Chondrocyte (in vitro differentiated cells): ENCODE measurements around the gene DEPDC1B. TPM values are rescaled to one million over a fixed set of nuclear protein-coding genes. Genes with fewer than 3 reads are reported as not detected.

Experiments
- DNase-seq: peaks from one replicate; pipeline ENCODE4 v3.0.0; 2021; ENCODE audit warnings: mixed read lengths, low spot score
- H3K27ac Mint-ChIP-seq: one replicate; pipeline ENCODE4 v1.8.0; 2021; ENCODE audit warnings: mild to moderate bottlenecking, moderate library complexity, mixed read lengths; ENCODE audit not compliant: unreplicated experiment
- H3K27me3 Mint-ChIP-seq: 2 replicates; pipeline ENCODE4 v1.8.0; 2021; ENCODE audit warnings: low read depth, mixed read lengths
- H3K36me3 Mint-ChIP-seq: 2 replicates; pipeline ENCODE4 v1.8.0; 2021; ENCODE audit warnings: low read depth, mixed read lengths
- H3K4me1 Mint-ChIP-seq: 2 replicates; pipeline ENCODE4 v1.8.0; 2021; ENCODE audit warnings: low read depth, mild to moderate bottlenecking, mixed read lengths
- H3K4me3 Mint-ChIP-seq: one replicate; pipeline ENCODE4 v1.8.0; 2021; ENCODE audit warnings: mild to moderate bottlenecking, moderate library complexity, mixed read lengths; ENCODE audit not compliant: unreplicated experiment
- H3K9me3 Mint-ChIP-seq: 2 replicates; pipeline ENCODE4 v1.8.0; 2021; ENCODE audit warnings: low read depth, mixed read lengths
- CTCF ChIP-seq: fragments of 200-600 bp; sonication (generic); IDR thresholded peaks from 2 replicates; pipeline ENCODE4 v1.5.0; 2021; ENCODE audit warnings: antibody characterized with exemption, mild to moderate bottlenecking, moderate library complexity
- total RNA-seq: library from RNA; stranded (reverse); gene quantifications from 3 replicates; pipeline ENCODE4 v1.2.1, GENCODE V29; 2021

DEPDC1B gene
- total RNA-seq, 1 donor from 2014 or later: 1.2 TPM

GRCh38 chr5:60674251-60675069 is 25.5 kb downstream of the DEPDC1B start:
- Mint-ChIP-seq H3K9me3 (no peaks in the 10 kb centered on the region), H3K27ac (no peak overlapping the region), H3K4me3 (no peak overlapping the region), H3K36me3 (no peaks in the 10 kb centered on the region), H3K4me1 (peaks cover 10% of the 10 kb centered on the region), H3K27me3 (no peaks in the 10 kb centered on the region)
- DNase-seq: no peak
- no peak for TF ChIP-seq CTCF

- Mint-ChIP-seq H3K9me3 (no peaks in the 10 kb centered on the region), H3K4me3 (no peak overlapping the region), H3K36me3 (no peaks in the 10 kb centered on the region), H3K4me1 (peaks cover 10% of the 10 kb centered on the region), H3K27ac (no peak overlapping the region), H3K27me3 (no peaks in the 10 kb centered on the region)
- no peak for DNase-seq
- no peak for TF ChIP-seq CTCF
These were observed 26.6 kb downstream of the DEPDC1B start for GRCh38 chr5:60673334-60673733.

- no peaks in the 10 kb centered on the region for H3K9me3 Mint-ChIP-seq
- no peak for DNase-seq
- no peak overlapping the region for H3K27ac Mint-ChIP-seq
- H3K27me3 Mint-ChIP-seq: no peaks in the 10 kb centered on the region
- H3K4me1 Mint-ChIP-seq: peaks cover 6% of the 10 kb centered on the region
- H3K36me3 Mint-ChIP-seq: no peaks in the 10 kb centered on the region
- H3K4me3 Mint-ChIP-seq: no peak overlapping the region
- no peak for TF ChIP-seq CTCF
These were observed 27.2 kb downstream of the DEPDC1B start for GRCh38 chr5:60672693-60673264.

- Mint-ChIP-seq H3K36me3 (no peaks in the 10 kb centered on the region), H3K4me3 (no peak overlapping the region), H3K4me1 (peaks cover 3% of the 10 kb centered on the region), H3K27me3 (no peaks in the 10 kb centered on the region), H3K27ac (no peak overlapping the region), H3K9me3 (no peaks in the 10 kb centered on the region)
- DNase-seq: no peak
- TF ChIP-seq CTCF: no peak
These were observed 27.9 kb downstream of the DEPDC1B start for GRCh38 chr5:60671899-60672692.

GRCh38 chr5:60670749-60671148 is 29.2 kb downstream of the DEPDC1B start:
- no peaks in the 10 kb centered on the region for H3K27me3 Mint-ChIP-seq
- no peak overlapping the region for H3K4me3 Mint-ChIP-seq
- H3K27ac Mint-ChIP-seq: no peak overlapping the region
- peaks cover 3% of the 10 kb centered on the region for H3K4me1 Mint-ChIP-seq
- no peak for DNase-seq
- TF ChIP-seq CTCF: no peak
- no peaks in the 10 kb centered on the region for H3K9me3 Mint-ChIP-seq
- peaks cover 2% of the 10 kb centered on the region for H3K36me3 Mint-ChIP-seq
